ENCODE data around the gene IL12B.
A peak's percentile ranks its signal among the peaks of the same experiment; 100 is the strongest.

- TF ChIP-seq, protein P1, sequence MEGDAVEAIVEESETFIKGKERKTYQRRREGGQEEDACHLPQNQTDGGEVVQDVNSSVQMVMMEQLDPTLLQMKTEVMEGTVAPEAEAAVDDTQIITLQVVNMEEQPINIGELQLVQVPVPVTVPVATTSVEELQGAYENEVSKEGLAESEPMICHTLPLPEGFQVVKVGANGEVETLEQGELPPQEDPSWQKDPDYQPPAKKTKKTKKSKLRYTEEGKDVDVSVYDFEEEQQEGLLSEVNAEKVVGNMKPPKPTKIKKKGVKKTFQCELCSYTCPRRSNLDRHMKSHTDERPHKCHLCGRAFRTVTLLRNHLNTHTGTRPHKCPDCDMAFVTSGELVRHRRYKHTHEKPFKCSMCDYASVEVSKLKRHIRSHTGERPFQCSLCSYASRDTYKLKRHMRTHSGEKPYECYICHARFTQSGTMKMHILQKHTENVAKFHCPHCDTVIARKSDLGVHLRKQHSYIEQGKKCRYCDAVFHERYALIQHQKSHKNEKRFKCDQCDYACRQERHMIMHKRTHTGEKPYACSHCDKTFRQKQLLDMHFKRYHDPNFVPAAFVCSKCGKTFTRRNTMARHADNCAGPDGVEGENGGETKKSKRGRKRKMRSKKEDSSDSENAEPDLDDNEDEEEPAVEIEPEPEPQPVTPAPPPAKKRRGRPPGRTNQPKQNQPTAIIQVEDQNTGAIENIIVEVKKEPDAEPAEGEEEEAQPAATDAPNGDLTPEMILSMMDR (optimal IDR thresholded peaks at IDR 0.05 in 1 of 3, IDR thresholded peaks at IDR 0.05 in 1 of 3, conservative IDR thresholded peaks at IDR 0.05 in 1 of 3; ENCODE audit: extremely low read depth in 1 of 3, insufficient read depth in 2 of 3, low read length in 3 of 3) = peak; percentile 53 to 96 (median 96)
- TF ChIP-seq EZH2 (IDR thresholded peaks at IDR 0.05; ENCODE audit: low read length) = no peak
These were observed 1.0 kb upstream of the IL12B start for GRCh38 chr5:159331093-159331973.
